HUES6 (cell line): ENCODE data around the gene PCDH15.

Experiments used
- H3K27ac ChIP-seq: 2 replicates; pipeline ENCODE4 v1.7.0; 2013; ENCODE audit warnings: low read depth, mild to moderate bottlenecking, low read length, inconsistent platforms
- H3K27me3 ChIP-seq: 2 replicates; pipeline ENCODE4 v1.6.1; 2013; ENCODE audit warnings: low read length; ENCODE audit not compliant: control insufficient read depth, insufficient read depth
- H3K36me3 ChIP-seq: 2 replicates; pipeline ENCODE4 v1.6.1; 2013; ENCODE audit warnings: low read length; ENCODE audit not compliant: control insufficient read depth, insufficient read depth
- H3K4me1 ChIP-seq: 2 replicates; pipeline ENCODE4 v1.6.1; 2013; ENCODE audit warnings: low read length; ENCODE audit not compliant: control insufficient read depth, insufficient read depth
- H3K4me3 ChIP-seq: 2 replicates; pipeline ENCODE4 v1.5.1; 2013; ENCODE audit warnings: low read depth, low read length
- H3K9ac ChIP-seq: one replicate; pipeline ENCODE4 v1.6.1; 2013; ENCODE audit warnings: mild to moderate bottlenecking, low read length
- H3K9me3 ChIP-seq: 2 replicates; pipeline ENCODE4 v1.6.1; 2013; ENCODE audit warnings: low read depth, low read length; ENCODE audit not compliant: control insufficient read depth, insufficient read depth

Gene PCDH15

GRCh38 chr10:54009672-54010071 lies 791.4 kb downstream of the PCDH15 start:
- no peaks in the 10 kb centered on the region for H3K36me3 ChIP-seq
- H3K4me1 ChIP-seq: no peaks in the 10 kb centered on the region
- no peaks in the 10 kb centered on the region for H3K27me3 ChIP-seq
- H3K27ac ChIP-seq: no peak overlapping the region
- no peaks in the 10 kb centered on the region for H3K9me3 ChIP-seq
- H3K4me3 ChIP-seq: no peak overlapping the region
- H3K9ac ChIP-seq: no peak overlapping the region

- no peak overlapping the region for H3K9ac ChIP-seq
- no peaks in the 10 kb centered on the region for H3K4me1 ChIP-seq
- H3K36me3 ChIP-seq: no peaks in the 10 kb centered on the region
- no peak overlapping the region for H3K27ac ChIP-seq
- H3K27me3 ChIP-seq: no peaks in the 10 kb centered on the region
- H3K4me3 ChIP-seq: no peak overlapping the region
- no peaks in the 10 kb centered on the region for H3K9me3 ChIP-seq
These were observed 799.0 kb downstream of the PCDH15 start for GRCh38 chr10:54002077-54002476.

GRCh38 chr10:53997953-53998352 lies 803.1 kb downstream of the PCDH15 start:
- Histone ChIP-seq H3K4me1 (no peaks in the 10 kb centered on the region), H3K27ac (no peak overlapping the region), H3K4me3 (no peak overlapping the region), H3K27me3 (no peaks in the 10 kb centered on the region), H3K36me3 (no peaks in the 10 kb centered on the region), H3K9me3 (no peaks in the 10 kb centered on the region), H3K9ac (no peak overlapping the region)

GRCh38 chr10:53990799-53991238 lies 810.2 kb downstream of the PCDH15 start:
- H3K4me3 ChIP-seq: no peak overlapping the region
- H3K9me3 ChIP-seq: peaks cover 10% of the 10 kb centered on the region; the same call in 1 of the 2 replicates
- H3K27ac ChIP-seq: no peak overlapping the region
- H3K36me3 ChIP-seq: no peaks in the 10 kb centered on the region
- no peaks in the 10 kb centered on the region for H3K27me3 ChIP-seq
- no peaks in the 10 kb centered on the region for H3K4me1 ChIP-seq
- H3K9ac ChIP-seq: no peak overlapping the region

GRCh38 chr10:53983431-53983830 lies 817.6 kb downstream of the PCDH15 start:
- Histone ChIP-seq H3K27me3 (no peaks in the 10 kb centered on the region), H3K9me3 (peaks cover 4% of the 10 kb centered on the region; the same call in 1 of the 2 replicates), H3K9ac (no peak overlapping the region), H3K4me3 (no peak overlapping the region), H3K27ac (no peak overlapping the region), H3K36me3 (no peaks in the 10 kb centered on the region), H3K4me1 (no peaks in the 10 kb centered on the region)

GRCh38 chr10:53980210-53980609 lies 820.8 kb downstream of the PCDH15 start:
- Histone ChIP-seq H3K4me1 (no peaks in the 10 kb centered on the region), H3K27me3 (no peaks in the 10 kb centered on the region), H3K36me3 (no peaks in the 10 kb centered on the region), H3K9ac (no peak overlapping the region), H3K9me3 (0 out of 2 replicates have a peak, but pooled peaks cover 4% of the 10 kb centered on the region), H3K4me3 (no peak overlapping the region), H3K27ac (no peak overlapping the region)

GRCh38 chr10:53978301-53978700 lies 822.7 kb downstream of the PCDH15 start:
- H3K4me1 ChIP-seq: no peaks in the 10 kb centered on the region
- H3K4me3 ChIP-seq: no peak overlapping the region
- H3K9me3 ChIP-seq: 0 out of 2 replicates have a peak, but pooled peaks cover 4% of the 10 kb centered on the region
- no peaks in the 10 kb centered on the region for H3K36me3 ChIP-seq
- H3K27me3 ChIP-seq: no peaks in the 10 kb centered on the region
- H3K9ac ChIP-seq: no peak overlapping the region
- no peak overlapping the region for H3K27ac ChIP-seq

GRCh38 chr10:53977267-53977666 lies 823.8 kb downstream of the PCDH15 start:
- Histone ChIP-seq H3K27ac (no peak overlapping the region), H3K36me3 (no peaks in the 10 kb centered on the region), H3K9me3 (0 out of 2 replicates have a peak, but pooled peaks cover 4% of the 10 kb centered on the region), H3K9ac (no peak overlapping the region), H3K4me1 (no peaks in the 10 kb centered on the region), H3K27me3 (no peaks in the 10 kb centered on the region), H3K4me3 (no peak overlapping the region)

- H3K9me3 ChIP-seq: peaks cover 3% of the 10 kb centered on the region
- no peak overlapping the region for H3K4me3 ChIP-seq
- no peaks in the 10 kb centered on the region for H3K27me3 ChIP-seq
- no peaks in the 10 kb centered on the region for H3K36me3 ChIP-seq
- no peak overlapping the region for H3K27ac ChIP-seq
- H3K9ac ChIP-seq: no peak overlapping the region
- H3K4me1 ChIP-seq: no peaks in the 10 kb centered on the region
These were observed 843.6 kb downstream of the PCDH15 start for GRCh38 chr10:53957401-53957800.

- H3K36me3 ChIP-seq: no peaks in the 10 kb centered on the region
- H3K4me3 ChIP-seq: no peak overlapping the region
- H3K9ac ChIP-seq: no peak overlapping the region
- H3K4me1 ChIP-seq: no peaks in the 10 kb centered on the region
- H3K9me3 ChIP-seq: peaks cover 13% of the 10 kb centered on the region
- H3K27ac ChIP-seq: no peak overlapping the region
- H3K27me3 ChIP-seq: no peaks in the 10 kb centered on the region
These were observed 845.9 kb downstream of the PCDH15 start for GRCh38 chr10:53955091-53955490.

GRCh38 chr10:53952698-53953630 lies 848.1 kb downstream of the PCDH15 start:
- Histone ChIP-seq H3K4me3 (no peak overlapping the region), H3K27ac (no peak overlapping the region), H3K9me3 (peaks cover 13% of the 10 kb centered on the region), H3K27me3 (no peaks in the 10 kb centered on the region), H3K36me3 (no peaks in the 10 kb centered on the region), H3K4me1 (no peaks in the 10 kb centered on the region), H3K9ac (no peak overlapping the region)
